K562 (cell line): ENCODE results near the gene SPEF1. TPM values are rescaled to one million over a fixed set of nuclear protein-coding genes. Genes with fewer than 3 reads are reported as not detected.

ENCODE experiments used
- ASH1L ChIP-seq: fragments of 450-650 bp; IDR thresholded peaks from 2 replicates; pipeline ENCODE4 v1.6.1; 2018; ENCODE audit warnings: borderline replicate concordance, mild to moderate bottlenecking, low read depth; ENCODE audit not compliant: partially characterized antibody
- BCOR ChIP-seq: fragments of 450-650 bp; IDR thresholded peaks from 2 replicates; pipeline ENCODE4 v1.6.1; 2016
- CBFB ChIP-seq: sonication (generic); formaldehyde crosslinking; IDR thresholded peaks from 2 replicates; pipeline ENCODE4 v1.4.0; 2020; ENCODE audit warnings: mild to moderate bottlenecking, missing genetic modification reagents
- CEBPG ChIP-seq, 3 experiments: fragments of 200-800 bp in 1 of 3; sonication (Bioruptor generic) in 1 of 3; sonication (generic) in 1 of 3; formaldehyde crosslinking in 1 of 3; IDR thresholded peaks in 2 of 3; conservative IDR thresholded peaks in 1 of 3; 2 replicates each; pipeline versions ENCODE4 v1.6.1 to v1.8.0; 2016 to 2022; ENCODE audit warnings: missing compliant biosample characterization in 2 of 3, missing genetic modification characterization in 2 of 3, mild to moderate bottlenecking in 1 of 3, missing genetic modification reagents in 1 of 3
- CHD4 ChIP-seq: fragments of 200-600 bp; sonication (generic); IDR thresholded peaks from 3 replicates; pipeline ENCODE4 v1.6.1; 2012; ENCODE audit warnings: low read depth, mild to moderate bottlenecking, mixed read lengths, low read length, inconsistent platforms; ENCODE audit not compliant: insufficient read depth, insufficient replicate concordance, poor library complexity, severe bottlenecking
- CREB1 ChIP-seq, 2 experiments: sonication (generic) in 1 of 2; formaldehyde crosslinking in 1 of 2; IDR thresholded peaks; 2 replicates each; pipeline versions ENCODE4 v1.6.1 to v1.8.0; 2012 to 2022; ENCODE audit warnings: inconsistent platforms in 1 of 2, mild to moderate bottlenecking in 1 of 2, missing genetic modification reagents in 1 of 2, moderate library complexity in 1 of 2
- EHMT2 ChIP-seq: fragments of 450-650 bp; IDR thresholded peaks from 2 replicates; pipeline ENCODE4 v1.6.1; 2018; ENCODE audit warnings: antibody characterized with exemption
- FOS ChIP-seq: IDR thresholded peaks from 3 replicates; pipeline ENCODE4 v1.6.1; 2011; ENCODE audit not compliant: insufficient read length; ENCODE audit errors: extremely low read depth
- NONO ChIP-seq, 2 experiments: fragments of 200-400 bp in 1 of 2; fragments of 450-650 bp in 1 of 2; formaldehyde crosslinking in 1 of 2; IDR thresholded peaks; 2 replicates each; pipeline ENCODE4 v1.6.1; 2017; ENCODE audit warnings: low read depth in 2 of 2, mild to moderate bottlenecking in 2 of 2, moderate library complexity in 2 of 2, low read length in 1 of 2
- PCBP2 ChIP-seq: fragments of 200-400 bp; formaldehyde crosslinking; IDR thresholded peaks from 2 replicates; pipeline ENCODE4 v1.6.1; 2018; ENCODE audit warnings: low read length, low read depth, mild to moderate bottlenecking, moderate library complexity; ENCODE audit not compliant: poor library complexity, severe bottlenecking
- POLR2A ChIP-seq: fragments of 450-650 bp; conservative IDR thresholded peaks from 2 replicates; pipeline ENCODE4 v1.6.1; 2016
- SAP30 ChIP-seq: fragments of 200-600 bp; sonication (generic); IDR thresholded peaks from 2 replicates; pipeline ENCODE4 v1.6.1; 2012; ENCODE audit warnings: borderline replicate concordance, low read depth, mild to moderate bottlenecking, moderate library complexity, low read length, control low read depth, inconsistent platforms; ENCODE audit not compliant: insufficient read depth, poor library complexity, severe bottlenecking
- SIN3B ChIP-seq: fragments of 450-650 bp; IDR thresholded peaks from 2 replicates; pipeline ENCODE4 v1.6.1; 2017; ENCODE audit warnings: low read depth, mild to moderate bottlenecking, moderate library complexity
- TSC22D4 ChIP-seq: fragments of 450-650 bp; IDR thresholded peaks from 2 replicates; pipeline ENCODE4 v1.6.1; 2016; ENCODE audit warnings: missing genetic modification characterization, missing biosample characterization, control low read depth
- ZNF695 ChIP-seq: fragments of 450-650 bp; formaldehyde crosslinking; IDR thresholded peaks from 2 replicates; pipeline ENCODE4 v1.4.0; 2020; ENCODE audit warnings: mild to moderate bottlenecking, moderate library complexity
- polyA plus RNA-seq, 8 experiments: library from polyadenylated mRNA; depleted of rRNA in 4 of 8; stranded (reverse) in 5 of 8; unstranded in 3 of 8; fragments of >200 nt; fragmentation: Nextera tagmentation in 2 of 8; fragmentation: Illumina TruSeq in 1 of 8; extraction: Ambion mirVana in 2 of 8; extraction: Trizol in 1 of 8; gene quantifications; 2 replicates each; pipeline versions ENCODE4 v1.2.1 to v1.2.3, GENCODE V29; 2011 to 2014; ENCODE audit warnings: inconsistent platforms in 1 of 8, missing spikeins in 1 of 8
- total RNA-seq, 7 experiments: library from RNA; depleted of rRNA in 6 of 7; stranded (reverse); fragments of >200 nt in 6 of 7; fragmentation: Illumina TruSeq in 2 of 7; extraction: Trizol in 2 of 7; gene quantifications; 2 replicates each; pipeline versions ENCODE4 v1.2.1 to v1.2.3, GENCODE V29; 2011 to 2021; ENCODE audit warnings: low replicate concordance in 1 of 7
- TF ChIP-seq, protein P1 (sequence below): fragments of 200-800 bp; sonication (Bioruptor generic); IDR thresholded peaks from 2 replicates; pipeline ENCODE4 v1.6.1; 2017; ENCODE audit warnings: missing genetic modification characterization, missing compliant biosample characterization
- TF ChIP-seq, protein P2 (sequence below): fragments of 450-650 bp; IDR thresholded peaks from 2 replicates; pipeline ENCODE4 v1.6.1; 2016; ENCODE audit warnings: borderline replicate concordance
- TF ChIP-seq, protein P3 (sequence below): fragments of 250-450 bp; sonication (Bioruptor Pico); IDR thresholded peaks from 2 replicates; pipeline ENCODE4 v1.8.0; 2022; ENCODE audit warnings: moderate library complexity, mild to moderate bottlenecking, inconsistent platforms
- TF ChIP-seq, protein P4 (sequence below): fragments of 450-650 bp; IDR thresholded peaks from 2 replicates; pipeline ENCODE4 v1.6.1; 2017; ENCODE audit warnings: mild to moderate bottlenecking, moderate library complexity
- TF ChIP-seq, protein P5 (sequence below): fragments of 450-650 bp; IDR thresholded peaks from 2 replicates; pipeline ENCODE4 v1.6.1; 2016; ENCODE audit warnings: antibody characterized with exemption

The SPEF1 gene
- total and polyA plus RNA-seq, 9 of the 15 experiments (the other 6 are each of a cell fraction or from before 2014, with no cell fraction given): not detected

DNA sequence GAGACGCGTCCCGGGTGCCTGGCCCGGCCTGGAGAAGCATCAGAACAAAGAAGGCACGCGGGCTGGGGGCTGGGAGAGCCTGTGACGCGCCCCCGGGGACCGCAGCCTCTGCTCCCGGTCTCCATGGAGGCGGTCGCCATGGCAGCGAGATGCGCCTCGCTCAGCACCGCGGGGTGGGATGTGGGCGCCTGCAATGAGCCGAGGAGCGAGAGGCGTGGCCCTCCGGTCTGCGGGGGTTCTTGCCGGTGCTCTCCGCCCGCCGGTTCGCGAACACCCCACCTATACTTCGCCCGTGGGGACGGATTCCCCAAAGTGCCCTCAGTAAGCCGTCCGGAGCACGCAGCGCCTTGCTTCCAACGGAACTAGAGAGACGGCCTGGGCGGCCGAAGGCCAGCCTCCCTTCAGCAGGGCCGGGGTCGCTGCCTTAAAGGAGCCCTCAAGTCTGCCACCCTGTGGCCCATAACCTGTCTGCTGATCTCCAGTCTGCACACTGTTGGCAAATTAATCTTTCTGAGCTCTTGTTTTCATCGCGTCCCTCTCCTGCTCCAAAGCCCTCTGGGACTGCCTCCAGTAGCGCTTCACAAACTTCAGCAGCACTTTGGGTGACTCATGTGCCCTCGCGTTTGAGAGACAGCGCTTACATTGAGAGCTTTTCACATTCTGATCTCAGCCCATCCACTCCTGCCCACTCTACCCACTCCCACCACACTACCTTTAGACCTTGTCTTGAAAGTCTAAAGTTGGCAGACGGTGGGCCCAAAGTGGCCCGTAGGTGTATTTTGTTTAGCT is 12.7 kb downstream of the SPEF1 start (continued):
- TF ChIP-seq, protein P1, sequence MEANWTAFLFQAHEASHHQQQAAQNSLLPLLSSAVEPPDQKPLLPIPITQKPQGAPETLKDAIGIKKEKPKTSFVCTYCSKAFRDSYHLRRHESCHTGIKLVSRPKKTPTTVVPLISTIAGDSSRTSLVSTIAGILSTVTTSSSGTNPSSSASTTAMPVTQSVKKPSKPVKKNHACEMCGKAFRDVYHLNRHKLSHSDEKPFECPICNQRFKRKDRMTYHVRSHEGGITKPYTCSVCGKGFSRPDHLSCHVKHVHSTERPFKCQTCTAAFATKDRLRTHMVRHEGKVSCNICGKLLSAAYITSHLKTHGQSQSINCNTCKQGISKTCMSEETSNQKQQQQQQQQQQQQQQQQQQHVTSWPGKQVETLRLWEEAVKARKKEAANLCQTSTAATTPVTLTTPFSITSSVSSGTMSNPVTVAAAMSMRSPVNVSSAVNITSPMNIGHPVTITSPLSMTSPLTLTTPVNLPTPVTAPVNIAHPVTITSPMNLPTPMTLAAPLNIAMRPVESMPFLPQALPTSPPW: no peak; the same call in 1 of the 2 replicates
- TF ChIP-seq EHMT2: no peak
- TF ChIP-seq CEBPG (CRISPR knock-in tag; IDR thresholded peaks at IDR 0.05): no peak
- TF ChIP-seq CEBPG (tag; conservative IDR thresholded peaks at IDR 0.05 in 1 of 2, IDR thresholded peaks at IDR 0.05 in 1 of 2): no peak
- no peak for TF ChIP-seq BCOR
- no peak for TF ChIP-seq ZNF695 (CRISPR knock-in tag)
- no peak for TF ChIP-seq SIN3B
- TF ChIP-seq, protein P2, sequence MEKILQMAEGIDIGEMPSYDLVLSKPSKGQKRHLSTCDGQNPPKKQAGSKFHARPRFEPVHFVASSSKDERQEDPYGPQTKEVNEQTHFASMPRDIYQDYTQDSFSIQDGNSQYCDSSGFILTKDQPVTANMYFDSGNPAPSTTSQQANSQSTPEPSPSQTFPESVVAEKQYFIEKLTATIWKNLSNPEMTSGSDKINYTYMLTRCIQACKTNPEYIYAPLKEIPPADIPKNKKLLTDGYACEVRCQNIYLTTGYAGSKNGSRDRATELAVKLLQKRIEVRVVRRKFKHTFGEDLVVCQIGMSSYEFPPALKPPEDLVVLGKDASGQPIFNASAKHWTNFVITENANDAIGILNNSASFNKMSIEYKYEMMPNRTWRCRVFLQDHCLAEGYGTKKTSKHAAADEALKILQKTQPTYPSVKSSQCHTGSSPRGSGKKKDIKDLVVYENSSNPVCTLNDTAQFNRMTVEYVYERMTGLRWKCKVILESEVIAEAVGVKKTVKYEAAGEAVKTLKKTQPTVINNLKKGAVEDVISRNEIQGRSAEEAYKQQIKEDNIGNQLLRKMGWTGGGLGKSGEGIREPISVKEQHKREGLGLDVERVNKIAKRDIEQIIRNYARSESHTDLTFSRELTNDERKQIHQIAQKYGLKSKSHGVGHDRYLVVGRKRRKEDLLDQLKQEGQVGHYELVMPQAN: no peak
- 0 out of 2 replicates have a peak, but pooled peaks have one; percentile 4 for TF ChIP-seq CBFB
- no peak for TF ChIP-seq POLR2A
- TF ChIP-seq CHD4: no peak
- TF ChIP-seq CREB1 (IDR thresholded peaks at IDR 0.05): no peak
- no peak; the same call in 1 of the 2 replicates for TF ChIP-seq CREB1 (CRISPR knock-in tag; IDR thresholded peaks at IDR 0.05)
- TF ChIP-seq SAP30: no peak
- TF ChIP-seq NONO (IDR thresholded peaks at IDR 0.05; ENCODE audit: low read depth in 2 of 2, low read length in 1 of 2): no peak
- no peak for TF ChIP-seq TSC22D4 (tag)
- TF ChIP-seq, protein P3, sequence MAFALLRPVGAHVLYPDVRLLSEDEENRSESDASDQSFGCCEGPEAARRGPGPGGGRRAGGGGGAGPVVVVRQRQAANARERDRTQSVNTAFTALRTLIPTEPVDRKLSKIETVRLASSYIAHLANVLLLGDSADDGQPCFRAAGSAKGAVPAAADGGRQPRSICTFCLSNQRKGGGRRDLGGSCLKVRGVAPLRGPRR (CRISPR knock-in tag): no peak
- no peak for TF ChIP-seq ASH1L
- TF ChIP-seq, protein P4, sequence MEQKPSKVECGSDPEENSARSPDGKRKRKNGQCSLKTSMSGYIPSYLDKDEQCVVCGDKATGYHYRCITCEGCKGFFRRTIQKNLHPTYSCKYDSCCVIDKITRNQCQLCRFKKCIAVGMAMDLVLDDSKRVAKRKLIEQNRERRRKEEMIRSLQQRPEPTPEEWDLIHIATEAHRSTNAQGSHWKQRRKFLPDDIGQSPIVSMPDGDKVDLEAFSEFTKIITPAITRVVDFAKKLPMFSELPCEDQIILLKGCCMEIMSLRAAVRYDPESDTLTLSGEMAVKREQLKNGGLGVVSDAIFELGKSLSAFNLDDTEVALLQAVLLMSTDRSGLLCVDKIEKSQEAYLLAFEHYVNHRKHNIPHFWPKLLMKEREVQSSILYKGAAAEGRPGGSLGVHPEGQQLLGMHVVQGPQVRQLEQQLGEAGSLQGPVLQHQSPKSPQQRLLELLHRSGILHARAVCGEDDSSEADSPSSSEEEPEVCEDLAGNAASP: no peak
- TF ChIP-seq FOS: no peak
- TF ChIP-seq, protein P5, sequence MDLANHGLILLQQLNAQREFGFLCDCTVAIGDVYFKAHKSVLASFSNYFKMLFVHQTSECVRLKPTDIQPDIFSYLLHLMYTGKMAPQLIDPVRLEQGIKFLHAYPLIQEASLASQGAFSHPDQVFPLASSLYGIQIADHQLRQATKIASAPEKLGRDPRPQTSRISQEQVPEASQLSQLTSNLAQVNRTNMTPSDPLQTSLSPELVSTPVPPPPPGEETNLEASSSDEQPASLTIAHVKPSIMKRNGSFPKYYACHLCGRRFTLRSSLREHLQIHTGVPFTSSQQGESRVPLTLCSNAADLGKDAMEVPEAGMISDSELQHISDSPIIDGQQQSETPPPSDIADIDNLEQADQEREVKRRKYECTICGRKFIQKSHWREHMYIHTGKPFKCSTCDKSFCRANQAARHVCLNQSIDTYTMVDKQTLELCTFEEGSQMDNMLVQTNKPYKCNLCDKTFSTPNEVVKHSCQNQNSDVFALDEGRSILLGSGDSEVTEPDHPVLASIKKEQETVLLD: no peak
- TF ChIP-seq PCBP2: no peak
